ENCODE data around the gene TRIM14. TPM values are rescaled to one million over a fixed set of nuclear protein-coding genes. Genes with fewer than 3 reads are reported as not detected.
A peak's percentile ranks its signal among the peaks of the same experiment; 100 is the strongest.

TRIM14 gene
- total RNA-seq, 4 donors from 2014 or later: 9.4 to 16.8 (median 10.1) TPM

DNA sequence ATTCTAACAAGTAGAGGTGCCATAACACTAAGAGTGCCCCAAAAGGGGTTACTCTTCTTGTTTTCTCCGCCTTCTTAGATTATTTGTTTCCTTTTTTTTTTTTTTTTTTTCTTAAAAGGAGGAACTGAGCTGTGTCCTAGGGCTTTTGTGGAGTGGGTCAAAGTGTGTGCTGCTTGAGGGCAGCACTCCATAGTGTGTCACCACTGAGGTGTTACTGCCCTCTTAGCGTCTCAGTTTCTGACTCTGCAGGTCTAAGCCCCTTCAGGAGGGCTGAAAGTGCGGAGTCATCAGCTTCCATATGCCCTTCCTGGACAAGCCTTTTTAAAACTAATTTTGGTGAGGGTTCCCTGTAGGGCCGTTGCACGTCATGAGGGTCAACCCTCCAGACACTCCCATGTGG is 75.1 kb downstream of the TRIM14 start:
- H3K9me3 ChIP-seq: no peaks in the 10 kb centered on the region

DNA sequence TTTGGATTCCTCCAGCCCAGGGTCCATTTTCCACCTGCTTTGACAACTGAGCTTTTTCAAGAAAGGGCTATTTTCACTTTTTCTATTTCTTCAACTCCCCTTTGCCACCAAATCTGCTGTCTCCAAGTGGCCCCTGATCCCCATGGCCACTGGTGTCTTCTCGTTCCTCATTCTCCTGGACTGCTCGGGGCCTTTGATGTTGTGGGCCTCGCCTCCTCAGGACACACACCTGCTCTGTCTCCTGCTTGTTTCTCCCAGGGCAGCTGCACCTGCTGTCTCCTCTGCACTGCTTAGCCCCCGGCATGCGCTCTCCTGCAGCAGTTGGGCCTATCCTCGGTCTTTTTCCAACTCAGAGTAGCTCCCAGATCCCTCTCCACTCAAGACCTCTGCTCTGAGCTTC is 78.8 kb downstream of the TRIM14 start:
- no peaks in the 10 kb centered on the region for H3K27me3 ChIP-seq
- no peak for DNase-seq (ENCODE audit: low spot score in 2 of 2)
- TF ChIP-seq EP300 (IDR thresholded peaks at IDR 0.05) (no peak), POLR2A (IDR thresholded peaks at IDR 0.05) (no peak)
- TF ChIP-seq, protein P1, sequence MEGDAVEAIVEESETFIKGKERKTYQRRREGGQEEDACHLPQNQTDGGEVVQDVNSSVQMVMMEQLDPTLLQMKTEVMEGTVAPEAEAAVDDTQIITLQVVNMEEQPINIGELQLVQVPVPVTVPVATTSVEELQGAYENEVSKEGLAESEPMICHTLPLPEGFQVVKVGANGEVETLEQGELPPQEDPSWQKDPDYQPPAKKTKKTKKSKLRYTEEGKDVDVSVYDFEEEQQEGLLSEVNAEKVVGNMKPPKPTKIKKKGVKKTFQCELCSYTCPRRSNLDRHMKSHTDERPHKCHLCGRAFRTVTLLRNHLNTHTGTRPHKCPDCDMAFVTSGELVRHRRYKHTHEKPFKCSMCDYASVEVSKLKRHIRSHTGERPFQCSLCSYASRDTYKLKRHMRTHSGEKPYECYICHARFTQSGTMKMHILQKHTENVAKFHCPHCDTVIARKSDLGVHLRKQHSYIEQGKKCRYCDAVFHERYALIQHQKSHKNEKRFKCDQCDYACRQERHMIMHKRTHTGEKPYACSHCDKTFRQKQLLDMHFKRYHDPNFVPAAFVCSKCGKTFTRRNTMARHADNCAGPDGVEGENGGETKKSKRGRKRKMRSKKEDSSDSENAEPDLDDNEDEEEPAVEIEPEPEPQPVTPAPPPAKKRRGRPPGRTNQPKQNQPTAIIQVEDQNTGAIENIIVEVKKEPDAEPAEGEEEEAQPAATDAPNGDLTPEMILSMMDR (IDR thresholded peaks at IDR 0.05): no peak
- no peaks in the 10 kb centered on the region for H3K36me3 ChIP-seq
- 91% methylated on average over 6 of the region's 6 CpGs for WGBS, 2 donors
- no peak overlapping the region for H3K4me3 ChIP-seq
- H3K4me1 ChIP-seq: no peaks in the 10 kb centered on the region
- H3K27ac ChIP-seq: no peak overlapping the region
- H3K9me3 ChIP-seq: no peaks in the 10 kb centered on the region

More for the DNA sequence above, 75.1 kb downstream of the TRIM14 start:
- TF ChIP-seq, protein P1 (IDR thresholded peaks at IDR 0.05): no peak
- no peak for TF ChIP-seq EP300 (IDR thresholded peaks at IDR 0.05)
- no peak for TF ChIP-seq POLR2A (IDR thresholded peaks at IDR 0.05)
- Histone ChIP-seq H3K36me3 (no peaks in the 10 kb centered on the region), H3K4me3 (no peak overlapping the region), H3K4me1 (no peaks in the 10 kb centered on the region), H3K27ac (no peak overlapping the region), H3K27me3 (no peaks in the 10 kb centered on the region)
- 85 to 93% methylated on average over 5 of the region's 5 CpGs for WGBS, 2 donors
- DNase-seq (ENCODE audit: low spot score in 2 of 2): no peak

DNA sequence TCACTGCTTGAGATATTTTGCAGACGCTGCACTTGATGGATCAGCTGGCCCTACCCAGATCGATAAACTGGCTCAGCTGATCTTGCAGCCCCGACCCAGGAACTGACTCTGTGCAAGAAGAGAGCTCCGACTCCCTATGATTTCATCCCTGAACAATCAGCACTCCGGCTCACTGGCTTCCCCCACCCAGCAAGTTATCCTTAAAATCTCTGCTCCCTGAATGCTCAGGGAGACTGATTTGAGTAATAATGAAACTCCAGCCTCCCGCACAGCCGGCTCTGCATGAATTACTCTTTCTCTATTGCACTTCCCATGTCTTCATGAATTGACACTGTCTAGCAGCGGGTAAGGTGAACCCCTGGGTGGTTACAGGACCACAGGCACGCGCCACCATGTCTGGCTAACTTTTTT is 79.4 kb downstream of the TRIM14 start:
- DNase-seq (ENCODE audit: low spot score in 2 of 2): no peak
- no peaks in the 10 kb centered on the region for H3K27me3 ChIP-seq
- H3K4me3 ChIP-seq: no peak overlapping the region
- H3K27ac ChIP-seq: no peak overlapping the region
- 63% methylated on average over 10 of the region's 10 CpGs for WGBS, 2 donors
- no peaks in the 10 kb centered on the region for H3K36me3 ChIP-seq
- H3K4me1 ChIP-seq: peaks cover 0 to 5% (median 0%) of the 10 kb centered on the region in 4 donors
- TF ChIP-seq, protein P1 (IDR thresholded peaks at IDR 0.05): no peak
- TF ChIP-seq EP300 (IDR thresholded peaks at IDR 0.05): no peak
- no peak for TF ChIP-seq POLR2A (IDR thresholded peaks at IDR 0.05)
- H3K9me3 ChIP-seq: no peaks in the 10 kb centered on the region

DNA sequence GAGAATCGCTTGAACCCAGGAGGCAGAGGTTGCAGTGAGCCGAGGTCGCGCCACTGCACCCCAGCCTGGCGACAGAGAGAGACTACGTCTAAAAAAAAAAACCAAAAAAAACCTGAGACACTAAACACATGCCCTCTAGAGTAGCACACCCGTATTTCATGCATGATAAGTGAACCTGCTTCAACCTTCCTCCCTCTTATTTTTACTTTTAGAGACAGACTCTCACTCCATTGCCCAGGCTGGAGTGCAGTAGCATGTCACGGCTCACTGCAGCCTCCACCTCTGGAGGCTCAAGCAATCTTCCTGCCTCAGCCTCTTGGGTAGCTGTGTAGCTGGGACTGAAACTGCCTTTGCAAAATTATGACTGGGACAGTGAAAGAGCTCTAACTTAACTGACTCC is 80.1 kb downstream of the TRIM14 start:
- Histone ChIP-seq H3K4me1 (peaks cover 0 to 6% (median 0%) of the 10 kb centered on the region in 4 donors), H3K27ac (no peak overlapping the region), H3K4me3 (no peak overlapping the region), H3K9me3 (no peaks in the 10 kb centered on the region), H3K27me3 (no peaks in the 10 kb centered on the region), H3K36me3 (no peaks in the 10 kb centered on the region)
- TF ChIP-seq EP300 (IDR thresholded peaks at IDR 0.05) (no peak), POLR2A (IDR thresholded peaks at IDR 0.05) (no peak)
- TF ChIP-seq, protein P1 (IDR thresholded peaks at IDR 0.05): no peak
- DNase-seq (ENCODE audit: low spot score in 2 of 2): no peak
- 76 to 77% methylated on average over 8 of the region's 8 CpGs for WGBS, 2 donors

DNA sequence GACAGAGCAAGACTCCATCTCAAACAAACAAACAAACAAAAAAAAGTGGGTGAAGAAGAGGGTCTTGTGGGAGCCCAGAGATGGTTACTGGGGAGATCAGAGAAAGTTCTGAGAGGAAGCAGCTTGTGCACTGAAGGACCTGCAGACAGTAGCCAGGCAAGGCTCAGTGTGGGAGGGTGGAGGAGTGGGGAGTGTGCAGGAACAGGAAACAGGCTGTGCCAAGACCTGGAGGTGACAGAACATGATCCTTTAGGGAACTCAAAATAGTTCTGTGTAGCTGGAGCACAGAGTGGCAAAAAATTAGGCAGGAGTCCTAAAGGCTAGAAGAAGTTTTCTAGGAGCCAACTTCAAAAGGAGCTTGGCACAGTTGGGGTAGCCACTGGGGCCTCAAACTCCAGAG is 81.7 kb downstream of the TRIM14 start:
- no peaks in the 10 kb centered on the region for H3K27me3 ChIP-seq
- H3K27ac ChIP-seq: peak overlapping the region in 1 of 4 donors; percentile 35
- H3K9me3 ChIP-seq: no peaks in the 10 kb centered on the region
- no peaks in the 10 kb centered on the region for H3K36me3 ChIP-seq
- TF ChIP-seq, protein P1 (IDR thresholded peaks at IDR 0.05): no peak
- TF ChIP-seq EP300 (IDR thresholded peaks at IDR 0.05) (no peak), POLR2A (IDR thresholded peaks at IDR 0.05) (no peak)
- no peak for DNase-seq (ENCODE audit: low spot score in 2 of 2)
- peaks cover 0 to 6% (median 0%) of the 10 kb centered on the region in 4 donors for H3K4me1 ChIP-seq
- no peak overlapping the region for H3K4me3 ChIP-seq
